Activated T-cell treated with anti-CD3 and anti-CD28 coated beads, Interleukin-2, amount 50 U/mL, for 72 hours (primary cell): ENCODE results near the gene ARMH3. TPM values are rescaled to one million over a fixed set of nuclear protein-coding genes. Genes with fewer than 3 reads are reported as not detected.
"Not testable (repeated sequence)": the region's sequence is repeated elsewhere in the genome, so short reads cannot be mapped to it uniquely, and the experiment has no call there.

Experiments used
- ATAC-seq, 2 donors: fragments of 150-1000 bp; cut with Tn5 transposase; replicated peaks in 1 of 2; 2 replicates each; pipeline ENCODE4 v1.10.0; 2021; ENCODE audit warnings: moderate library complexity in 2 of 2, mild to moderate bottlenecking in 1 of 2
- DNase-seq, 2 donors: peaks; one replicate each; pipeline ENCODE4 v3.0.0; 2021 to 2022; ENCODE audit warnings: mixed read lengths in 1 of 2
- H3K27ac Mint-ChIP-seq: one replicate; pipeline ENCODE4 v1.8.0; 2022; ENCODE audit warnings: mild to moderate bottlenecking, moderate library complexity, mixed read lengths
- H3K27me3 Mint-ChIP-seq: one replicate; pipeline ENCODE4 v1.8.0; 2022; ENCODE audit warnings: low read depth, mixed read lengths
- H3K36me3 Mint-ChIP-seq, 2 donors: one replicate each; pipeline ENCODE4 v1.8.0; 2022; ENCODE audit warnings: mixed read lengths in 2 of 2, mild to moderate bottlenecking in 1 of 2; ENCODE audit not compliant: insufficient read depth in 2 of 2
- H3K4me1 Mint-ChIP-seq: one replicate; pipeline ENCODE4 v1.8.0; 2022; ENCODE audit warnings: low read depth, mixed read lengths
- H3K4me3 Mint-ChIP-seq, 2 donors: one replicate each; pipeline ENCODE4 v1.8.0; 2022; ENCODE audit warnings: mild to moderate bottlenecking in 2 of 2, mixed read lengths in 2 of 2, moderate library complexity in 2 of 2
- H3K9me3 Mint-ChIP-seq, 2 donors: one replicate each; pipeline ENCODE4 v1.8.0; 2022; ENCODE audit warnings: mixed read lengths in 2 of 2
- total RNA-seq, 2 donors: library from RNA; stranded (reverse); gene quantifications; one replicate each; pipeline ENCODE4 v1.2.3, GENCODE V29; 2022

ARMH3 gene
- total RNA-seq, 2 donors from 2014 or later: 20.1 to 23.1 TPM

GRCh38 chr10:102066399-102067088 lies 10.6 kb upstream of the ARMH3 start:
- no peaks in the 10 kb centered on the region for H3K9me3 Mint-ChIP-seq
- peaks cover 32% of the 10 kb centered on the region for H3K4me1 Mint-ChIP-seq
- H3K27me3 Mint-ChIP-seq: no peaks in the 10 kb centered on the region
- DNase-seq: no peak
- H3K27ac Mint-ChIP-seq: no peak overlapping the region
- no peak for ATAC-seq
- H3K36me3 Mint-ChIP-seq: no peaks in the 10 kb centered on the region
- H3K4me3 Mint-ChIP-seq: peak overlapping the region; percentile 92 to 94

DNA sequence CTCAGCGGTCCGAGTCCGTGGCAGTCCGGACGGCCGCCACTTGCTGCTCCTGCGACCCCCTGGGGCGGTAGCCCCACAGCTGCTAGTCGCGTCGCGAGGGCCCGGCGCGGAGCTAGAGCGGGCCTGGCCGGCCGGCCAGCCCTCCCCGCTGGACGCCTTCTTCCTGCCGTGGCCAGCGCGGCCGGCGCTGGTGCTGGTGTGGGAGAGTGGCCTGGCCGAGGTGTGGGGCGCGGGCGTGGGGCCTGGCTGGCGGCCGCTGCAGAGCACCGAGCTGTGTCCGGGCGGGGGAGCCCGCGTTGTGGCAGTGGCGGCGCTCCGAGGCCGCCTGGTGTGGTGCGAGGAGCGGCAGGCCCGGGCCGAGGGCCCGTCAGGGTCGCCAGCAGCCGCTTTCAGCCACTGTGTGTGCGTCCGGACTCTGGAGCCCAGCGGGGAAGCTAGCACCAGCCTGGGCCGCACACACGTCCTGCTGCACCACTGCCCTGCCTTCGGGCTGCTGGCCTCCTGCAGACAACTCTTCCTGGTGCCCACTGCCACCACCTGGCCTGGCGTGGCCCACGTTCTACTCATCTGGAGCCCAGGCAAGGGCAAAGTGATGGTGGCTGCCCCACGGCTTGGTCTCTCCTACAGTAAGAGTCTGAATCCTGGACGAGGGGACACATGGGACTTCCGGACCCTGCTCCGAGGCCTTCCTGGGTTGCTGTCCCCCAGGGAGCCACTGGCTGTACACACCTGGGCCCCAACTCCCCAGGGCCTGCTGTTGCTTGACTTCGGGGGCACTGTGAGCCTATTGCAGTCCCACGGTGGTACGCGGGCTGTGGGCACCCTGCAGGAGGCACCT lies 9.8 kb upstream of the ARMH3 start:
- Mint-ChIP-seq H3K27me3 (no peaks in the 10 kb centered on the region), H3K36me3 (no peaks in the 10 kb centered on the region), H3K27ac (no peak overlapping the region), H3K4me1 (peaks cover 32% of the 10 kb centered on the region), H3K9me3 (no peaks in the 10 kb centered on the region), H3K4me3 (peak overlapping the region; percentile 92 to 94)
- peak; percentile 15 to 22 for ATAC-seq
- DNase-seq: peak; percentile 24 to 42

GRCh38 chr10:102064868-102065560 lies 9.0 kb upstream of the ARMH3 start, which contains the start of gene HPS6:
HPS6 (plus strand) TSS chr10:102065349; CDS start chr10:102065475, 126 bp downstream.
- ATAC-seq (peak; percentile 98 to 99), DNase-seq (peak; percentile 95)
- H3K9me3 Mint-ChIP-seq: no peaks in the 10 kb centered on the region
- peaks cover 32% of the 10 kb centered on the region for H3K4me1 Mint-ChIP-seq
- H3K27me3 Mint-ChIP-seq: no peaks in the 10 kb centered on the region
- peak within 1 kb of the TSS; percentile 92 to 94 for H3K4me3 Mint-ChIP-seq
- H3K36me3 Mint-ChIP-seq: no peaks in the 10 kb centered on the region
- peak within 1 kb of the TSS; percentile 97 for H3K27ac Mint-ChIP-seq

DNA sequence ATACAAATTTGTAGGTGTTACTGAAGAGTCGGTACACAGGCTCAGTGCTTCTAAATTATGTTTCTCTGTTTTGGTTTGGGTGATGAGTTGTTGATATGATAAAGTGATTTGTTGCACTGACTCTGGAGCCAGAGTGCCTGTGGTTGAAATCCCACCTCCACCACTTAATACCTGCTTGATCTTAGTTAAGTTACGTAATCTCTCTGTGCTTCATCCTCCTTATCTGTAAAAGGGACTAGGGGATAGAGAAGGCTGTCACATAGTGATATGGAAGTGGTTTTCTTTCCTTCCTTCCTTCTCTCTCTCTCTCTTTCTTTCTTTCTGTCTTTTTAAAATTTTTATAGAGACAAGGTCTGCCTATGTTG lies 8.5 kb upstream of the ARMH3 start:
- Mint-ChIP-seq H3K27me3 (no peaks in the 10 kb centered on the region), H3K27ac (peak overlapping the region; percentile 97), H3K9me3 (no peaks in the 10 kb centered on the region), H3K4me3 (peak overlapping the region; percentile 92 to 94), H3K36me3 (no peaks in the 10 kb centered on the region), H3K4me1 (peaks cover 32% of the 10 kb centered on the region)
- ATAC-seq (no peak), DNase-seq (no peak)

GRCh38 chr10:102059987-102060386 lies 4.0 kb upstream of the ARMH3 start:
- ATAC-seq (no peak), DNase-seq (no peak)
- Mint-ChIP-seq H3K27me3 (no peaks in the 10 kb centered on the region), H3K27ac (no peak overlapping the region), H3K4me3 (no peak overlapping the region), H3K36me3 (no peaks in the 10 kb centered on the region), H3K4me1 (peaks cover 20% of the 10 kb centered on the region), H3K9me3 (no peaks in the 10 kb centered on the region)

GRCh38 chr10:102054881-102055646 lies 909 bp downstream of the ARMH3 start:
- H3K27me3 Mint-ChIP-seq, H3K9me3 Mint-ChIP-seq, DNase-seq, ATAC-seq, H3K36me3 Mint-ChIP-seq: not testable (repeated sequence)
- peak overlapping the region; percentile 96 for H3K27ac Mint-ChIP-seq
- peaks cover 48% of the 10 kb centered on the region for H3K4me1 Mint-ChIP-seq
- peak overlapping the region; percentile 98 for H3K4me3 Mint-ChIP-seq

DNA sequence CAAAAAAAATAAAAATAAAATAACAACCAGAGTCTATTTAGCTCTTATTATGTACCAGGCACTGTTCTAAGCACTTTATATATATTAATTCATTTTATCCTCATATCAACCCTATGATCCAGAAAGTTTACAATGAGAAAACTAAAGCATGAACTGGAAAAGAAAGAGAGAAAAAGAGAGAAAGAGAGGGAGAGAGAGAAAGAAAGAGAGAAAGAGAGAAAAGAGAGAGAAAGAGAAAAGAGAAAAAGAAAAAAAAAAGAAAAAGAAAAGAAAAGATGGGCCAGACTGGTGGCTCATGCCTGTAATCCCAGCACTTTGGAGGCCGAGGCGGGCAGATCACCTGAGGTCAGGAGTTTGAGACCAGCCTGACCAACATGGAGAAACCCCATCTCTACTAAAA lies 9.9 kb downstream of the ARMH3 start:
- Mint-ChIP-seq H3K36me3 (no peaks in the 10 kb centered on the region), H3K4me3 (no peak overlapping the region), H3K27me3 (no peaks in the 10 kb centered on the region), H3K27ac (no peak overlapping the region), H3K4me1 (peaks cover 14% of the 10 kb centered on the region), H3K9me3 (no peaks in the 10 kb centered on the region)
- no peak for ATAC-seq
- DNase-seq: no peak

DNA sequence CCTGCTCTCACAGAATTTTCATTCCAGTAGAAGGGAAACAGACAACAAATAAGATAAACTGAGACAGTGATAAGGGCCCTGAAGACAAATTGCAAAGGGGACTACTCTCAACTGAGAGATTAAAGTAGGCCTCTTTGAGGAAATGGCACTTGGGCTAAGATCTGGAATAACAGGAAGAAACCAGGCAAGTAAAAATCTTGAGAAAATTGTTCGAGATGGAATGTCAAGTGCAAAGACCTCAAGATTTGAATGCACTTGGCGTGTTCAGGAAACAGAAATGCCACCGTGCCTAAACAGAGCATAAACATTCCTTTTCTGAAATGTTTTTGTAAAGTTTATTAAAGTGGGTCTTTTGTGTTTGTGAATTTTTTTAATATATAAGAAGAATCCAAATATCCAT lies 10.7 kb downstream of the ARMH3 start:
- ATAC-seq: no peak
- peaks cover 8% of the 10 kb centered on the region for H3K4me1 Mint-ChIP-seq
- DNase-seq: no peak
- H3K27me3 Mint-ChIP-seq: no peaks in the 10 kb centered on the region
- H3K36me3 Mint-ChIP-seq: no peaks in the 10 kb centered on the region
- no peaks in the 10 kb centered on the region for H3K9me3 Mint-ChIP-seq
- H3K4me3 Mint-ChIP-seq: no peak overlapping the region
- H3K27ac Mint-ChIP-seq: no peak overlapping the region

DNA sequence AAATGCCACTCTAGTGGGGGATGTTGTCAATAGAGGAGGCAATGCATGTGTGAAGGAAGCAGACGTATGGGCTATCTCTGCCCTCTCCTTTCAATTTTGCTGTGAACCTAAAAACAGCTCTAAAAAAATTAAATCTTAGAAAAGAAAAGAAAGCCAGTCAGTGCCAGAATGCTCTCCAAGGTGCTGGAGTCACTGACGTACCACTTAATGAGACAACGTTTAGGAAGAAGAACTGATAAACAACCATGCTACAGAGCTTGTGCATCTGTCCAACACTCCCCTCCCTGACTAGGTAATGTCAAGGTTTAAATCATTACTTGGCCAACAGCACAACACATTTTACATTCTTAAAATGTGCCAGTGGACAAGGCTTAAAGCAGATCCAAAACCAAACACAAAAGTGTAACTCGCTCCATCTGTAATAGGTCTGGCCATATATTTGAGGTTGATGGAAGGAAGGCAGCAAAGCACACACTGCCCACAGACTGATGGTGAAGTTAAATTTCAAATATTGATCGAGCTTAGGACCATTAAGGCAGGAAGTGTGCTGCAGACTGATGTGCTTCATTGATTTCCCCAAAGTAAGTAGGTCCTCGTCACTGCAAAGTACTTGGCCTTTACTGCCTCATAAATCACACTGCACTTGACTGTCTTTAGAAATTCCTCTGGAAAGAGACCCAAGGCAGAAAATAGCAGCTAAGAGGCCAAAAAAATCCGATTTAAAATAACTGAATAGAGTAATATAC lies 15.5 kb downstream of the ARMH3 start:
- no peak for ATAC-seq
- no peak overlapping the region for H3K4me3 Mint-ChIP-seq
- peaks cover 0 to 5% of the 10 kb centered on the region in 2 donors for H3K36me3 Mint-ChIP-seq
- no peaks in the 10 kb centered on the region for H3K4me1 Mint-ChIP-seq
- no peak for DNase-seq
- H3K27ac Mint-ChIP-seq: no peak overlapping the region
- no peaks in the 10 kb centered on the region for H3K27me3 Mint-ChIP-seq
- no peaks in the 10 kb centered on the region for H3K9me3 Mint-ChIP-seq

DNA sequence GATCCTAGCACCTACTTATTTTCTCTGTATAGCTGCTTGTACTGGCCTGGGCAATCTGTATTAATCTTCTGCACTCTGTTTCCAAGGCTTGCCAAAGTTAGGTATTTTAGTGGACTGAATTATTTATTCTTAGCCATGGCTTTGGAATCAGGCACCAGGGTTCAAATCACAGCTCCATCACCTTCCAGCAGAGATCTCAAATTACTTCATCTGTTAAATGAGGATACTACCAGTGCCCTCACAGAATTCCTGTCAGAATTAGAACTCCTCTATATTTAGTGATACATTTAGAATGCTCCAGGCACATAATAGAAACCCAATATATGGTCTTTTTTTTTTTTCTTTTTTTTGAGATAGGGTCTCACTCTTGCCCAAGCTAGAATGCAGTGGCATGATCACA lies 17.6 kb downstream of the ARMH3 start:
- Mint-ChIP-seq H3K27me3 (no peaks in the 10 kb centered on the region), H3K9me3 (no peaks in the 10 kb centered on the region), H3K27ac (no peak overlapping the region), H3K36me3 (peaks cover 0 to 5% of the 10 kb centered on the region in 2 donors), H3K4me3 (no peak overlapping the region), H3K4me1 (no peaks in the 10 kb centered on the region)
- DNase-seq: no peak
- no peak for ATAC-seq

- ATAC-seq, H3K4me1 Mint-ChIP-seq, H3K27me3 Mint-ChIP-seq, H3K4me3 Mint-ChIP-seq, H3K9me3 Mint-ChIP-seq, H3K27ac Mint-ChIP-seq, DNase-seq: not testable (repeated sequence)
- H3K36me3 Mint-ChIP-seq: peaks cover 0 to 12% of the 10 kb centered on the region in 2 donors
Observed at GRCh38 chr10:102035807-102036206, 20.2 kb downstream of the ARMH3 start.

- Mint-ChIP-seq H3K4me1 (no peaks in the 10 kb centered on the region), H3K36me3 (peaks cover 2 to 9% of the 10 kb centered on the region in 2 donors), H3K9me3 (no peaks in the 10 kb centered on the region), H3K27me3 (no peaks in the 10 kb centered on the region), H3K27ac (no peak overlapping the region), H3K4me3 (no peak overlapping the region)
- ATAC-seq (no peak), DNase-seq (no peak)
Observed at GRCh38 chr10:102033787-102034186, 22.2 kb downstream of the ARMH3 start.
